AG10803 (cell line): ENCODE results near the gene TCN1.
"Not testable (repeated sequence)": the region's sequence is repeated elsewhere in the genome, so short reads cannot be mapped to it uniquely, and the experiment has no call there.

Source experiments
- DNase-seq: peaks from one replicate; pipeline ENCODE4 v3.0.0; 2010; ENCODE audit warnings: low read depth
- H3K4me3 ChIP-seq: 2 replicates; pipeline ENCODE4 v1.5.1; 2011; ENCODE audit warnings: mild to moderate bottlenecking, low read length, control low read depth
- TF ChIP-seq, protein P1 (sequence below): conservative IDR thresholded peaks from 2 replicates; pipeline ENCODE4 v1.5.1; 2011; ENCODE audit warnings: mild to moderate bottlenecking, low read length, control low read depth, inconsistent platforms

The TCN1 gene

DNA sequence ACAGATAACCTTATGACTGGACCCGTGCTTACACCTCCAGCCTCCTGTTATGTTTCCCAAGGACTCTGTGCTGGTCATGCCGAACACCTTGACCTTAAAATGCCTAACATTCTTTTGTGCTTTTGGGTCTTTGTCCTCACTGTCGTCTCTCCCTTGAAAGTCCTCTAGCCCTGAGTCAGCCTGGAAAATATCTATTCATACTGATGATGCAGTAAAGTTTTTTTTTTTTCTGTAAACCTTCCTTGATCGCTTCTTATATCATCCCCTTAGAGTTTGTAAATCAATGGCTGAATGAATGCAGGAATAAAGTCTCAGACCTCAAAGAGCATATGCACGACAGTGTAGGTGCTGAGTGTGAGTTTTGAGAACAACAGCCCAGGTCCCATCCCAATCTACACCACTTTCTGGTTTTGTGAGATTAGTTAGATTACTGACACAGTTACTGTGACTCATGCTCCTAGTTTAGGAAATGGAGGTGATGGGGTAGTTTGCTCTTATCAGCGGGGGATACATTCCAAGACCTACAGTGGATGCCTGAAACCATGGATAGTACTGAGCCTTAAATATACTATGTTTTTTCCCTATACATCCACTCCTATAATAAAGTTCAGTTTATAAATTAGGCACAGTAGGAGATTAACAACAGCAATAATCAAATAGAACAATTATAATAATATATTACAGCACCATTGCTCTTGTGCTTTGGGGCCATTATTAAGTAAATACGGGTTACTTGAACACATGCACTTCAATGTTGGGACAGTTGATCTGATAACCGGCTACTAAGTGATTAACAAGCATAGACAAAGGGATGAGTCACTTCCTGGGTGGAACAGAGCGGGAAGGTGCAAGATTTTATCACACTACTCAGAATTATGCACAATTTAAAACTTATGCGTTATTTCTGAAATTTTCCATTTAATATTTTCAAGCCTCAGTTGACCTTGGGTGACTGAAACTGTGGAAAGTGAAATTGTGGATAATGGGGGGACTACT, 8.6 kb downstream of the TCN1 start:
- no peak for DNase-seq
- TF ChIP-seq, protein P1, sequence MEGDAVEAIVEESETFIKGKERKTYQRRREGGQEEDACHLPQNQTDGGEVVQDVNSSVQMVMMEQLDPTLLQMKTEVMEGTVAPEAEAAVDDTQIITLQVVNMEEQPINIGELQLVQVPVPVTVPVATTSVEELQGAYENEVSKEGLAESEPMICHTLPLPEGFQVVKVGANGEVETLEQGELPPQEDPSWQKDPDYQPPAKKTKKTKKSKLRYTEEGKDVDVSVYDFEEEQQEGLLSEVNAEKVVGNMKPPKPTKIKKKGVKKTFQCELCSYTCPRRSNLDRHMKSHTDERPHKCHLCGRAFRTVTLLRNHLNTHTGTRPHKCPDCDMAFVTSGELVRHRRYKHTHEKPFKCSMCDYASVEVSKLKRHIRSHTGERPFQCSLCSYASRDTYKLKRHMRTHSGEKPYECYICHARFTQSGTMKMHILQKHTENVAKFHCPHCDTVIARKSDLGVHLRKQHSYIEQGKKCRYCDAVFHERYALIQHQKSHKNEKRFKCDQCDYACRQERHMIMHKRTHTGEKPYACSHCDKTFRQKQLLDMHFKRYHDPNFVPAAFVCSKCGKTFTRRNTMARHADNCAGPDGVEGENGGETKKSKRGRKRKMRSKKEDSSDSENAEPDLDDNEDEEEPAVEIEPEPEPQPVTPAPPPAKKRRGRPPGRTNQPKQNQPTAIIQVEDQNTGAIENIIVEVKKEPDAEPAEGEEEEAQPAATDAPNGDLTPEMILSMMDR: no peak
- no peak overlapping the region for H3K4me3 ChIP-seq

GRCh38 chr11:59854871-59855270, 11.4 kb downstream of the TCN1 start:
- H3K4me3 ChIP-seq: no peak overlapping the region
- no peak for DNase-seq
- TF ChIP-seq, protein P1: no peak

DNA sequence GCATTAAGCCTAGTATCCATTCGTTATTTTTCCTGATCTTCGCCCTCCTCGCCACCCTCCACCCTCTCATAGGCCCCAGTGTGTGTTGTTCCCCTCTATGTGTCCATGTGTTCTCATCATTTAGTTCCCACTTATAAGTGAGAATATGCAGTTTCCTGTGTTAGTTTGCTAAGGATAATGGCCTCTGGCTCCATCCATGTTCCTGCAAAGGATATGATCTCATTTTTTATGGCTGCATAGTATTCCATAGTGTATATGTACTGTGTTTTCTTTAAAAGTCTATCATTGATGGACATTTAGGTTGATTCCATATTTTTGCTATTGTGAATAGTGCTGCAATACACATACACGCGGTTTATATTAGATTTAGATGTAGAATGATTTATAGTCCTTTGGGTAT, 14.9 kb downstream of the TCN1 start:
- not testable (repeated sequence) for DNase-seq, H3K4me3 ChIP-seq

DNA sequence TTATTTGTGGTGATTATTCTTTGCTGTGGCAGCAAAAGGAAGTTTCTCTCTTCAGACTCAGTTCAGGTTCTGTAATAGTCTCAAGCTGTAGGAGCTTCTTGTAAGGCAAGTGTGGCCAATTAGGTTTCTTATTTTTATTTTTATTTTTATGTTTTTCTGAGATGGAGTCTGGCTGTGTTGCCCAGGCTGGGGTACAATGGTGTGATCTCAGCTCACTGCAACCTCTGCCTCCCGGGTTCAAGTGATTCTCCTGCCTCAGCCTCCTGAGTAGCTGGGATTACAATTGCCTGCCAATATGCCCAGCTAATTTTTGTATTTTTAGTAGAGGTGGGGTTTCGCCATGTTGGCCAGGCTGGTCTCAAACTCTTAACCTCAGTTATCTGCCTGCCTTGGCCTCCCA, 16.7 kb downstream of the TCN1 start:
- DNase-seq, H3K4me3 ChIP-seq: not testable (repeated sequence)

GRCh38 chr11:59849129-59849528, 17.2 kb downstream of the TCN1 start:
- H3K4me3 ChIP-seq: no peak overlapping the region
- TF ChIP-seq, protein P1: no peak
- DNase-seq: no peak

DNA sequence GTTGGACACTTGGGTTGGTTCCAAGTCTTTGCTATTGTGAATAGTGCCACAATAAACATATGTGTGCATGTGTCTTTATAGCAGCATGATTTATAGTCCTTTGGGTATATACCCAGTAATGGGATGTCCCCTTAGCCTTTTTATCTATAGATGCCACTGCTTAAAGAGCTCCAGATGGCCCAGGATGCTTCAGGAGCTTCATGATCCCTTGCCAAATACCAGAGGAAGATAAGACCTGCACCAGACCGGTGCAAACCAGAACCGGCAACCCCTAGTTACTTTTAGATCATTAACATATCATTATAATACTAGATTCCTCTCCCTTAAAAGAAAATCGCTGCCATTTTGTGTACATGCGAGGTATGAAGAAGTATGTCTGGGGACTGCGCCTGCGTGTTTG, 17.8 kb downstream of the TCN1 start:
- H3K4me3 ChIP-seq, DNase-seq: not testable (repeated sequence)

GRCh38 chr11:59847626-59848025, 18.7 kb downstream of the TCN1 start:
- H3K4me3 ChIP-seq: no peak overlapping the region
- TF ChIP-seq, protein P1: no peak
- DNase-seq: no peak

- no peak for DNase-seq
- TF ChIP-seq, protein P1: no peak
- H3K4me3 ChIP-seq: no peak overlapping the region
These were observed 19.7 kb downstream of the TCN1 start for GRCh38 chr11:59846556-59846955.

- no peak within 1 kb of the TSS for H3K4me3 ChIP-seq
- TF ChIP-seq, protein P1: no peak
These were observed 20.9 kb downstream of the TCN1 start, which contains the start of gene CBLIF for GRCh38 chr11:59845399-59845798. Gene CBLIF (minus strand): TSS chr11:59845499. CDS start chr11:59845453, 46 bp downstream.

More at GRCh38 chr11:59845399-59845798, 20.9 kb downstream of the TCN1 start, which contains the start of gene CBLIF:
- DNase-seq: no peak
